ENCODE data around the gene RNF146.
"Not testable (repeated sequence)": the region's sequence is repeated elsewhere in the genome, so short reads cannot be mapped to it uniquely, and the experiment has no call there.

RNF146 gene, protein sequence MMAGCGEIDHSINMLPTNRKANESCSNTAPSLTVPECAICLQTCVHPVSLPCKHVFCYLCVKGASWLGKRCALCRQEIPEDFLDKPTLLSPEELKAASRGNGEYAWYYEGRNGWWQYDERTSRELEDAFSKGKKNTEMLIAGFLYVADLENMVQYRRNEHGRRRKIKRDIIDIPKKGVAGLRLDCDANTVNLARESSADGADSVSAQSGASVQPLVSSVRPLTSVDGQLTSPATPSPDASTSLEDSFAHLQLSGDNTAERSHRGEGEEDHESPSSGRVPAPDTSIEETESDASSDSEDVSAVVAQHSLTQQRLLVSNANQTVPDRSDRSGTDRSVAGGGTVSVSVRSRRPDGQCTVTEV

DNA sequence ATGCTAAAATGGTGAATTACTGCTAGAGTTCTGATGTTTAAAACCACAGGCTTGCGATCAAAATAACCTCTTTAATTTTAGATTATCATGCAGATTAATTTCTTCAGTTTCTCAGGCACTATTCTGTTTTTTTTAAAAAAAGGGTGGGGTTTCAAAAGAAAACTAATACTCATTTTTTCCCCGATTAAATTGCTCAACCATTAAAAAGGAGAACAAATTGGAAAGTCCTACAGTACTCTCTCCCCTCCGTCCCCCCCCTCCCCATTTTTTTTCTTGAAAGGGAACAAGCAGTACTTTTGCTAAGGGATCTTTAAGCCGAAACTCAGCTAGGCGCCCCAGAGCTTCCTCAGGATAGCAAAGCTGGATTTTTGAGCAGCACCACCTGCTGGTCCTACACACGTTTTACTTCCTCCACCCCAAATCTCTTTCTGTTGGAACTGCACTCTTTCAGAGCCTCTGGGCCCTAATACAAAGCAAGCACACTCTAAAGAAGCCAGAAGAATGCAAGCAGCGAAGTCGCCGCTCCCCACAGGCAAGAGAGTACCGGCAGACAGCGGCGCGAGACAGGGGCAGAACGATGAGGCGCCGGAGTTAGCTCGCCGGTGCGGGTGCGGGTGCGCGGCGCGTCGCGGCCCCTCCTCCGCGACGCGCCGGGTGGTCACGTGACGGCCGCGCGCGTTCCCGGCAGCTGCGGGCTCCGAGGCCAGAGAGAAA lies at the start of gene RNF146:
Gene RNF146 (plus strand): TSS at position 687 of the 714 bp plus-strand sequence. CDS start 13,475 bp downstream, outside the sequence.
- Histone ChIP-seq H3K4me1 (ENCODE audit: control insufficient read depth, insufficient read depth, low read length, unreplicated experiment) (peaks cover 13% of the 10 kb centered on the region), H3K36me3 (ENCODE audit: insufficient read depth, low read length) (no peaks in the 10 kb centered on the region), H2AFZ (ENCODE audit: low read length, unreplicated experiment) (peak within 1 kb of the TSS; percentile 86), H3K79me2 (ENCODE audit: control insufficient read depth, insufficient read depth, low read length, unreplicated experiment) (peaks cover 43% of the 10 kb centered on the region), H3K27ac (ENCODE audit: low read depth, low read length) (peak within 1 kb of the TSS; percentile 82), H3K27me3 (ENCODE audit: insufficient read depth, low read length) (no peaks in the 10 kb centered on the region), H3K4me3 (ENCODE audit: low read depth, low read length) (peak within 1 kb of the TSS; percentile 98)

DNA sequence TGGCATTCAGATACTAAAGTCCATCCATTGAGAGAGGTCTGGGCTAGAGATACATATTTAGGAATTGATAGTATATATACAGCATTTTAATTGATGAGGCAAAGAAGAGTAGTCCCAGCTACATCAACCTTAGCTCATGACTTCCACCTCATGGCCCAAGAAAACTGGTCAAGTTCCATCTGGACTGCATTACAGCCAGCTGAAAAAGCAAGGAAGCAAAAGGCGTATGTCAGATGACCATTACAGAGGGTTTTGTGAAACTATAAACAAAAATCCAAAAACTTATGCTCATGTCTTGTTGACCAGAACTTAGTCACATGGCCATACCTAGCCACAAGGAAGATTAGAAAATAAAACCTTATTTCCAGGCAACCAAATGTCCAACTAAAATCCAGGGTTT lies 46.8 kb upstream of the RNF146 start:
- no peaks in the 10 kb centered on the region for H3K27me3 ChIP-seq (ENCODE audit: insufficient read depth, low read length)
- H3K4me3 ChIP-seq (ENCODE audit: low read depth, low read length) = no peak overlapping the region
- H2AFZ ChIP-seq (ENCODE audit: low read length, unreplicated experiment) = no peak overlapping the region
- H3K36me3 ChIP-seq (ENCODE audit: insufficient read depth, low read length) = no peaks in the 10 kb centered on the region
- H3K4me1 ChIP-seq (ENCODE audit: control insufficient read depth, insufficient read depth, low read length, unreplicated experiment) = peaks cover 8% of the 10 kb centered on the region
- no peaks in the 10 kb centered on the region for H3K79me2 ChIP-seq (ENCODE audit: control insufficient read depth, insufficient read depth, low read length, unreplicated experiment)
- no peak overlapping the region for H3K27ac ChIP-seq (ENCODE audit: low read depth, low read length)

DNA sequence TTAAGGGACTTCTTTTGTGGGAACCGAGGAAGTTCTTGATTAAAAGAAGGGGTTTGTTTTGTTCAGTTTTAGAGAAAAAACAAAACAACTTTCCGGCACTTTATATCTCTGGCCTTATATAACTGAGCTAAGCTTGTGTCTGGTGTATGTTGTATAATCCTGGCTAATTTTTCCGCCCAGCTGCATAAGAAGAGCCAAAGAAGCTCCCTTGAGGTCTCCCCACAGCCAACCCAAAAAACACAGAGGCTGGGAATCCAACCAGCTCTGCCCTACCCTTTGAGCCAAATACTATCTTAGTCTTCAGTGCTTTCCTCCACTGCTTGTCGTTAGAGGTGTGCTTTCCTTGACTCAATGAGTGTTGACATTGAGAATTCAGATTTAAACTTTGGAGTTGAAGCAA lies 45.5 kb upstream of the RNF146 start:
- no peak overlapping the region for H2AFZ ChIP-seq (ENCODE audit: low read length, unreplicated experiment)

DNA sequence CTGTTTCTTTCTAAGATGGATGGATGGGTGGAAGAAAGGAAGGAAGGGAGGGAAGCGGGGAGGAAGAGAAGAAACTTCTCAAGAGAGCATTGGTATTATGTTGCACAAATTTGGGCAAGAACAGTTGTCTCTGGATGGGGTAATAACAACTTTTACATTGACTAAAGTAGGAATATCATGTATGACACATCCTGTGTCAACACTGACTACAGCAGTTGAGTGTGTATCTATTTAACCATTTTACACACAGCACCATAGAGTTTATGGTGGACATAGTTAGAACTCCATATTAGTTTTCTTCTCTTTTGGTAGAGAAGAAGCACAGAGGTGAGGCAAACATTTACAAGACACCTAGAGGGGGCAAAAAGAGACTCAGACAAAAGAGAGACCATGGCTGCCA lies 44.2 kb upstream of the RNF146 start:
- Histone ChIP-seq H3K4me3 (ENCODE audit: low read depth, low read length) (no peak overlapping the region), H3K4me1 (ENCODE audit: control insufficient read depth, insufficient read depth, low read length, unreplicated experiment) (peaks cover under 1% of the 10 kb centered on the region), H3K79me2 (ENCODE audit: control insufficient read depth, insufficient read depth, low read length, unreplicated experiment) (no peaks in the 10 kb centered on the region), H3K27me3 (ENCODE audit: insufficient read depth, low read length) (no peaks in the 10 kb centered on the region), H3K36me3 (ENCODE audit: insufficient read depth, low read length) (no peaks in the 10 kb centered on the region), H2AFZ (ENCODE audit: low read length, unreplicated experiment) (no peak overlapping the region), H3K27ac (ENCODE audit: low read depth, low read length) (no peak overlapping the region)

More for the DNA sequence above, 45.5 kb upstream of the RNF146 start:
- no peaks in the 10 kb centered on the region for H3K27me3 ChIP-seq (ENCODE audit: insufficient read depth, low read length)
- H3K27ac ChIP-seq (ENCODE audit: low read depth, low read length) = no peak overlapping the region
- no peaks in the 10 kb centered on the region for H3K36me3 ChIP-seq (ENCODE audit: insufficient read depth, low read length)
- H3K79me2 ChIP-seq (ENCODE audit: control insufficient read depth, insufficient read depth, low read length, unreplicated experiment) = no peaks in the 10 kb centered on the region
- H3K4me1 ChIP-seq (ENCODE audit: control insufficient read depth, insufficient read depth, low read length, unreplicated experiment) = peaks cover 8% of the 10 kb centered on the region
- H3K4me3 ChIP-seq (ENCODE audit: low read depth, low read length) = no peak overlapping the region

DNA sequence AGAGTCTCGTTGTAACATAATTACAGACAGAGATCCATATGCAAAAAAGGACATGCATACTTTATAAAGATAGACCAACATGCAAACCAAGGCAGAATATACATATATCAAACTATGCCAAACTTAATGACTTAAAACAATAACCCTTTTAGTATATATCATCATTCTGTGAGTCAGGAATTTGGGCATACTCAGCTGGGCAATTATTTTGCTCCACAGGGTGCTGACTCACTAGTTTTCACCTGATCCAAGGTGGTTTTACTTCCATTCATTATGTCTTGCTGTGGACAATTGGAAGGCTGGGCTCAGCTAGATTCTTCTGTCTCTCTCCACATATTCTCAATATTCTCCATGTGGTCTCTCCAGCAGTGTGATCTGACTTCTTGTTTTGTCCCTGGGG lies 41.2 kb upstream of the RNF146 start:
- Histone ChIP-seq H3K4me1 (ENCODE audit: control insufficient read depth, insufficient read depth, low read length, unreplicated experiment) (no peaks in the 10 kb centered on the region), H3K4me3 (ENCODE audit: low read depth, low read length) (no peak overlapping the region), H3K27ac (ENCODE audit: low read depth, low read length) (no peak overlapping the region), H3K27me3 (ENCODE audit: insufficient read depth, low read length) (no peaks in the 10 kb centered on the region), H3K79me2 (ENCODE audit: control insufficient read depth, insufficient read depth, low read length, unreplicated experiment) (no peaks in the 10 kb centered on the region), H2AFZ (ENCODE audit: low read length, unreplicated experiment) (no peak overlapping the region), H3K36me3 (ENCODE audit: insufficient read depth, low read length) (no peaks in the 10 kb centered on the region)

DNA sequence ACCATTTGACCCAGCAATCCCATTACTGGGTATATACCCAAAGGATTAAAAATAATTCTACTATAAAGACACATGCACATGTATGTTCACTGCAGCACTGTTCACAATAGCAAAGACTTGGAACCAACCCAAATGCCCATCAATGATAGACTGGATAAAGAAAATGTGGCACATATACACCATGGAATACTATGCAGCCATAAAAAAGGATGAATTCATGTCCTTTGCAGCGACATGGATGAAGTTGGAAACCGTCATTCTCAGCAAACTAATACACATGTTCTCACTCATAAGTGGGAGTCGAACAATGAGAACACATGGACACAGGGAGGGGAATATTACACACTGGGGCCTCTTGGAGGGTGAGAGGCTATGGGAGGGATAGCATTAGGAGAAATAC lies 32.8 kb upstream of the RNF146 start:
- not testable (repeated sequence) for H3K79me2 ChIP-seq (ENCODE audit: control insufficient read depth, insufficient read depth, low read length, unreplicated experiment); H3K4me1 ChIP-seq (ENCODE audit: control insufficient read depth, insufficient read depth, low read length, unreplicated experiment); H2AFZ ChIP-seq (ENCODE audit: low read length, unreplicated experiment); H3K27me3 ChIP-seq (ENCODE audit: insufficient read depth, low read length); H3K27ac ChIP-seq (ENCODE audit: low read depth, low read length); H3K4me3 ChIP-seq (ENCODE audit: low read depth, low read length); H3K36me3 ChIP-seq (ENCODE audit: insufficient read depth, low read length)

DNA sequence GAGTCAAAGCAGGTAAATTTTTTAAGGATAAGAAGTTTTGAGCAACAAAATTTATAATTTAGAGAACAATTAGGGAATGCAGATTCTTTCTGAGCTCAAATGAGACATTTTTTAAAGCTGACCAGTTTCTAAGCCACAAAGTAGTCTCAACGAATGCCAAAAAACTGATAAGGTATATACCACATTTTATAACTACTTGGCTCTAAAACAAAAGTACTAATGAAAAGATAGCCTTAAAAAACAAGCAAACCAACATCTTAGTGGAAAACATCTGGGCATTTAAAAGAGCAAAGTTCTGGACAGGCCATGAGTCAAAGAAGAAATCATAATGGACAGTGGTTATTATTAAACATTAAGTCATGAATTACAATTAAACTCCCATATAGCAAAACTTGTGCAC lies 23.2 kb upstream of the RNF146 start:
- H3K4me1 ChIP-seq (ENCODE audit: control insufficient read depth, insufficient read depth, low read length, unreplicated experiment) = no peaks in the 10 kb centered on the region
- no peaks in the 10 kb centered on the region for H3K79me2 ChIP-seq (ENCODE audit: control insufficient read depth, insufficient read depth, low read length, unreplicated experiment)
- H3K27ac ChIP-seq (ENCODE audit: low read depth, low read length) = no peak overlapping the region
- H3K4me3 ChIP-seq (ENCODE audit: low read depth, low read length) = no peak overlapping the region
- H3K36me3 ChIP-seq (ENCODE audit: insufficient read depth, low read length) = no peaks in the 10 kb centered on the region
- H3K27me3 ChIP-seq (ENCODE audit: insufficient read depth, low read length) = no peaks in the 10 kb centered on the region
- no peak overlapping the region for H2AFZ ChIP-seq (ENCODE audit: low read length, unreplicated experiment)

DNA sequence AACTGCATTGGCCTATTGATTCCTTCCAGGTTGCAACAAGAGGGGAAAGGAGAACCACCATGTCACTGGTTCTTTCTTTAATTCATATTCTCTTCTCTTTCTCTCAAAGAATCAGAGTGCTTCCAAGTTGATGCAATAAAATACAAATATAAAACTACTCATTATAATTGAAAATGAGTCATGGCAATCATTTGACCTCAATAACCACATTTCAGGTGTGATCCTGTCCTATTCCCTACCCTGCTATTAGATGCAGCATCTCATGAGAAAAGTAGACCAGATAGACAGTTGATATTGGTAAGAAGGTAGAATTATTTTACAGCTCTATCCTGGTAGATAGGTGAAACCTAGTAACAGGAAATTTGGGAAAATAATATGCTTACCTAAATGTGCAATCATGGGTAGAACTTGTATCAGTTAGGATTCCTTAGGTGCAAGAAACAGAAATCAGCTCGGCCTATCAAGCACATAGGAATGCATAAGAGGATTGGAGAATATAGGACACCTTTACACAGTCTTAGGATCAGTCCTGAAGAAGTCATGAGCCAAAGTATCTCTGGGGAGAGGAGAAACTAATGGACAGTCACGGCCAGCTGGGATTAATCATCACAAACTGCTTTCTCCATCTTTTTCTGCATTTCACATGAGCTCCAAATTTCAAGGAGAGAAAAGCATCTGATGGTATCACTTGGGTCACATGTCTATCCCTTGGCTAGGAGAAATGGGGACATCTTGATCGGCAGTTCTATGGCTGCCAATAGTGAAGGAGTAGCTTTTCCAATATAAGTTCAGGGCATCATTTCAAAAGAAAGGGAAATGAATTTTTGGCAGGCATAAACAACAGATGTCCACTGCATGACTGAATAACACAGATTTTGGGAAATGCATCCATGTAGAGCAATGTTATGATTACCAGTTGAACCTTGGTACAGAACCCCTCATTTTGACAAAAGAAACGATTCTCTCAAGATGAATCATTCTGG lies 19.3 kb upstream of the RNF146 start:
- no peaks in the 10 kb centered on the region for H3K27me3 ChIP-seq (ENCODE audit: insufficient read depth, low read length)
- no peak overlapping the region for H3K27ac ChIP-seq (ENCODE audit: low read depth, low read length)
- H3K79me2 ChIP-seq (ENCODE audit: control insufficient read depth, insufficient read depth, low read length, unreplicated experiment) = no peaks in the 10 kb centered on the region
- no peak overlapping the region for H2AFZ ChIP-seq (ENCODE audit: low read length, unreplicated experiment)
- H3K4me3 ChIP-seq (ENCODE audit: low read depth, low read length) = no peak overlapping the region
- H3K36me3 ChIP-seq (ENCODE audit: insufficient read depth, low read length) = no peaks in the 10 kb centered on the region
- H3K4me1 ChIP-seq (ENCODE audit: control insufficient read depth, insufficient read depth, low read length, unreplicated experiment) = no peaks in the 10 kb centered on the region

DNA sequence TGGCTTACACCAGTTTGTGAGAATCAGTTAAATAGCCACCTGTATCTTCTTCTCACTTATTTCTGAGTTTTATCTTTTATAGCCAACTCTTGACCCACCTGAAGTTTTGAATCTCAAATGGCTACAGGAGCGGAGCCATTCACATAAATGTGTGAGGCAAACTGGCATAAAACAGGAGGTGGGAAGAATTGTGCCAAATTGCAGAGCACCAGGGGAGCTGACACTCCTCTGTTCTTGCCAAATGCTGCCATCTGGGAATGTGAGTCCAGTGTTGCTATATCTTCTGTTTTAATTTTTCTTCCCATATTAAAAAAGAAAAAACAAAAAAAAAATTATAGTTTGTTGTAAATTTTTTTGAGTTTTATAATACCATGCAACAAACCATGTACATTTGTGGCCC lies 17.0 kb upstream of the RNF146 start:
- Histone ChIP-seq H2AFZ (ENCODE audit: low read length, unreplicated experiment) (no peak overlapping the region), H3K27ac (ENCODE audit: low read depth, low read length) (no peak overlapping the region), H3K27me3 (ENCODE audit: insufficient read depth, low read length) (no peaks in the 10 kb centered on the region), H3K36me3 (ENCODE audit: insufficient read depth, low read length) (no peaks in the 10 kb centered on the region), H3K4me3 (ENCODE audit: low read depth, low read length) (no peak overlapping the region), H3K4me1 (ENCODE audit: control insufficient read depth, insufficient read depth, low read length, unreplicated experiment) (no peaks in the 10 kb centered on the region), H3K79me2 (ENCODE audit: control insufficient read depth, insufficient read depth, low read length, unreplicated experiment) (no peaks in the 10 kb centered on the region)

DNA sequence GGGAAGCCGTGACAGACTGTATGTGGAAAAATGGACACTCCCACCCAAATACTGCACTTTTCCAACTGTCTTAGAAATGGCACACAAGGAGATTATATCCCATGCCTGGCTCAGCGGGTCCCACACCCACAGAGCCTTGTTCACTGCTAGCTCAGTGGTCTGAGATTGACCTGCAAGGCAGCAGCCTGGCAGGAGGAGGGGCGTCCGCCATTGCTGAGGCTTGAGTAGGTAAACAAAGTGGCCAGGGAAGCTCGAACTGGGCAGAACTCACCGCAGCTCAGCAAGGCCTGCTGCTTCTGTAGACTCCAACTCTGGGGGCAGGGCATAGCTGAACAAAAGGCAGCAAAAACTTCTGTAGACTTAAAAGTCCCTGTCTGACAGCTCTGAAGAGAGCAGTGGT lies 11.4 kb upstream of the RNF146 start:
- Histone ChIP-seq H3K27me3 (ENCODE audit: insufficient read depth, low read length) (no peaks in the 10 kb centered on the region), H3K36me3 (ENCODE audit: insufficient read depth, low read length) (no peaks in the 10 kb centered on the region), H3K4me3 (ENCODE audit: low read depth, low read length) (no peak overlapping the region), H3K79me2 (ENCODE audit: control insufficient read depth, insufficient read depth, low read length, unreplicated experiment) (no peaks in the 10 kb centered on the region), H3K4me1 (ENCODE audit: control insufficient read depth, insufficient read depth, low read length, unreplicated experiment) (no peaks in the 10 kb centered on the region), H3K27ac (ENCODE audit: low read depth, low read length) (no peak overlapping the region), H2AFZ (ENCODE audit: low read length, unreplicated experiment) (no peak overlapping the region)
